GM12873 (cell line): ENCODE data around the gene UBE2J2.

Experiments used
- TF ChIP-seq, protein P1 (sequence below): IDR thresholded peaks from 2 replicates; pipeline ENCODE4 v1.5.1; 2012; ENCODE audit warnings: low read depth, mild to moderate bottlenecking, moderate library complexity, low read length, control low read depth; ENCODE audit not compliant: insufficient read depth; ENCODE audit errors: missing control alignments

Gene UBE2J2

DNA sequence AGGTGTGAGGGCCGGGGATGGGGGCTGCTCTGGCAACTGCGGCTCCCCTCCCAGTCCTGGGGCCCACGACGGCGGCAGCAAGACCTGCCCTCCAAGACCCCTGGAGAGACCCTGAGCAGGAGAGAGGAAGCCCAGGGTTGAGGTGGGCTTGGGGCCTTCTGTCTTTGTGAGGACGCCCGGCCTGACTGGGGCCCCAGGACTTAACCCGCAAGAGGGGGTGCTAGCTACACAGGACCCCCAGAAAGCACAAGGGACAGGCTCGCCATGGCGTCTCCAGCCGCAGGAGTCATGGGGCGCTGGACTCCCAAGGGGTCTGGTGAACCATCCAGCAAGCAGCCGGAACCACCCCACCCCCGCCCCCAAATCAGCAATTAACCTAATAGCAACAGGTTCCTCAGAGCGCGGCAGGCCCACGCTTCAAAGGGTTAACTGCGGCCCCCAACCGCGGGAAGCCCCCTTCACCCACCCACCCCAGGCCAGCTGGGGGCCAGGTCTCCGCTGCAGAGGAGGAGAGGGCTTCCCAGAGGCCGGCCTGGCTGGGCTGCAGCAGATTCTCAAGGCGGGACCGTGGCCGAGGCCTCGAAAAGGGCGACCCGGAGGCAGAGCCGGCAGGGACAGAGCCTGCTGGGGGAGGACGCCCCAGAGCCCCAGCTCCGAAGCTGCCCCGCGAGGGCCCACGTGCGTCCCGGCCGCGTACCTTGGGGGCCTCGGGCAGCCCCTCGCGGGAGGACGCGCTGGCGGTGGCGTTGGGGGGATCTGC is 27.7 kb downstream of the UBE2J2 start:
- TF ChIP-seq, protein P1, sequence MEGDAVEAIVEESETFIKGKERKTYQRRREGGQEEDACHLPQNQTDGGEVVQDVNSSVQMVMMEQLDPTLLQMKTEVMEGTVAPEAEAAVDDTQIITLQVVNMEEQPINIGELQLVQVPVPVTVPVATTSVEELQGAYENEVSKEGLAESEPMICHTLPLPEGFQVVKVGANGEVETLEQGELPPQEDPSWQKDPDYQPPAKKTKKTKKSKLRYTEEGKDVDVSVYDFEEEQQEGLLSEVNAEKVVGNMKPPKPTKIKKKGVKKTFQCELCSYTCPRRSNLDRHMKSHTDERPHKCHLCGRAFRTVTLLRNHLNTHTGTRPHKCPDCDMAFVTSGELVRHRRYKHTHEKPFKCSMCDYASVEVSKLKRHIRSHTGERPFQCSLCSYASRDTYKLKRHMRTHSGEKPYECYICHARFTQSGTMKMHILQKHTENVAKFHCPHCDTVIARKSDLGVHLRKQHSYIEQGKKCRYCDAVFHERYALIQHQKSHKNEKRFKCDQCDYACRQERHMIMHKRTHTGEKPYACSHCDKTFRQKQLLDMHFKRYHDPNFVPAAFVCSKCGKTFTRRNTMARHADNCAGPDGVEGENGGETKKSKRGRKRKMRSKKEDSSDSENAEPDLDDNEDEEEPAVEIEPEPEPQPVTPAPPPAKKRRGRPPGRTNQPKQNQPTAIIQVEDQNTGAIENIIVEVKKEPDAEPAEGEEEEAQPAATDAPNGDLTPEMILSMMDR = no peak

DNA sequence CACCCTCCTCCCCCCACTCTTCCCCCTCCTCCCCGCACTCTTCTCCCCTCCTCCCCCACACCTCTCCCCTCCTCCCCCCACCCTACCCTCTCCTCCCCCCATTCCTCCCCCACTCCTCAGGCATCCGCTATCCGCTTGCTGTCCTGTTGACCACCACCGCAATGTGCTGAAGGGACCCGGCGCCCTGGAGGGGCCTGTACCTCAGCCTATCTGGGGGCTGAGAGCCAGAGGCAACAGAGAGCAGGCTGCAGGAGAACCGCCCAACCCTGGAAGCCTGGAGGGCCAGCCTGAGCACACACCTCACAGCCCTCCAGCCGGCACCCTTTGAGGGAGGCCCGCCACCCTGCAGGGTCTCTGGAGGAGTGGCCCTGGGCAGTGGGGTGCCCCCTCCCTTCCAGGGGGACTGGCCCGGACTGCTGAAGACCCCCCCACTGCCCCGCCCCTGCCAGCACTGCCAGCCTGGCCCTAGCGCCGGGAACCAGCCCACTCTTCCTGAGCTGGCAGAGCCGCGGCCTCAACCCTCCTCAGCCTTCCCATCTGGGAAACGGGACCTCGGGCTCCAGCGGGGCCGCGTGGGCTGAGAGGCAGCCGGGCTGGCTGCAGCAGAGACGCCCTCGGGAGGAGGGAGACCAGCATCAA is 28.4 kb downstream of the UBE2J2 start:
- TF ChIP-seq, protein P1 = no peak

DNA sequence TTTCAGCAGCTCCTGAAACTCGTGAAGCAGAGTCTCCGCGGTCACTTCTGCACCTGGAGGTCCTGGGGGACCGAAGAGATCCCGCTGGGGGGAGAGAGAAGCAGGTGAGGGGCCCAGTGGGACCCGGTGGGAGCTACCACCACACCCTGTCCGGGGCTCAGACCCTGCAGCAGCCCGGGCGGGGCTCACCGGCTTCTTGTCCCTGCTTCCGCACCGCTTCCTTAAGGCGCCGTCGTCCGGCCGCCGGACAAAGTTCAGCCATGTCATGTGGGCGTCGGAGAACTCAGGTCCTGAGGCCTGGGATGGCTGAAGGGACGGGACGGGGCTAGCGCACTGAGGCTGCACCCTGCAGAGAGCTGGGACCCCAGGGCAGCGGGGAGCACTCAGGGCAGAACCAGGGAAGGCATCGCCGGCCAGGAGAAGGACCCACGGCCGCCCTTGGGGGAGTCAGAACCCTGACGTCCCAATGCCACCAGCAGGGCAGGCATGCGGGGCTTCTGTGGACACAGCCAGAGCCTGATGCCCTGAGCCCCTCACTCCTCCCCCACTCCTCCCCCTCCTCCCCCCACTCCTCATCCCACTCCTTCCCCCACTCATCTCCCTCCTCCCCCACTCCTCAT is 29.4 kb downstream of the UBE2J2 start:
- TF ChIP-seq, protein P1 = no peak

DNA sequence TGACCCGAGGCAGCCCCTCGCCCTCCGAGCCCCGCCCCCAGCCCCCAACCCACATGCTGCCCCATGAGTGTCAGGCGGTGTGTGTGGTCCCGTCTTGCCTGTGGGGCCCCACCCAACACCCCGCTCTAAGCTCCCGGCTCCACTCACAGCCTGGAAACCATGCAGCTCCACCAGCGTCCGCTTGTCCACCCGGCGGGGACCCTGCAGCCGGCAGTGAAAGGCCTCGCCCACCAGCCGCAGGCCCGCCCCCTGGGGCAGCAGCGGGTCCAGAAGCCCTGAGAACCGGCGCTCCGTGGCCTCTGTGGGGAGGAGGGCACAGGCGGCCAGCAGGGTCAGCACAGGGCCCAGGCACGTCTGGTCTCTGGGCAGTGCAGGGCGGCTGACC is 29.9 kb downstream of the UBE2J2 start:
- TF ChIP-seq, protein P1 = no peak

DNA sequence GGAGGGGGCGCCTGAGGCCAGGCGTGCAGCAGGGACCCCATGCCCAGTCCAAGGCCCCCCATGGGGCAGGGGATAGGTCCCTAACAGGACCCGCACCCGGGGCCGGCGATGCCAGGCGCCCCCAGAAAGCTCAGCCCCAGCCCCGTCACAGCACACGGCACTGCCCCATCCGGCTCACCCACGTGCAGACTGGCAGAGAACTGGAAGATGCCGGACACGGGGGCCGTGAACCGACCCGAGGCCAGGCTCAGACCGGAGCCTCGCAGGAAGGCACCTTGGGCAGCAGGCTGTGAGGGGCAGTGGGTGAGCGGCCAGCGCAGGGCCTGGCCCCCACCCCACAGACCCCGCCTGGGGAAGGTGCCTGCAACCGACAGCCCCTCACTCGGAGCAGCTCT is 30.4 kb downstream of the UBE2J2 start:
- TF ChIP-seq, protein P1 = no peak

DNA sequence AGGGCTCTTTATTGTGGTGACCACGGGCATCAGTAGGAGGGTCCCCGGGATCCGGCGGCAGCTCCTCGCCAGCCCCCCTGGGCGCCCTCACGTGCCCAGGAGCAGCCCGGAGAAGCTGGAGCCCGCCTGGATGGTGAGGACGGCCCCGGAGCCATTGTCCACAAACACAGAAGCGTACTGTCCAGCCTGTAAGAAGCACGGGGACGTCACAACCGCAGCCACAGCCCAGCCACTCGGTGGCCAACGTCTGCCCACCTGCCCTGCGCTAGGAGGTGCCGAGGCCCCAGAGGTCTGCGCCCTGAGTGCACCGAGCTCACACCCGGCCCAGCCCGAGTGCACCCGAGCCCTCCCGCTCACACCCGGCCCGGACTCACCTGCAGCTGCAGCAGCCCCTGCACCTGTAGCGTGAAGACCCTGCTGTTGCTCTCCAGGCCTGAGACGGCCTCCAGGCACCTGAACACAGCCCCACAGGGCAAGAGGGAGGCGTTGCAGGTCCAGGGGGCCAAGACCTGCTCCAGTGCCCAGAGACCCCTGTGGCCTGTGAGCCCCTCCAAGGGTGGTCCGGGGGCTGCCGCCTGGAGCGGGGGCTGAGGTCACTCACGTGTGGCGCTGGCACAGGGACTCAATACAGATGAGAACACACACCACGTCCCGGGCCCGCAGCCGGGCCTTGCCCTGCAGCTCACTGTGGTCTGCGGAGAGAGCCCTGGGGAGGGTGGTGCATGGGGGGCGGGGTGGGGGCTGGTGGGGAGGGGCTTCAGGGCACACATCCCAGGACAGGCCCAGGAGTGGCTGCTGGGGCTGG is 31.0 kb downstream of the UBE2J2 start:
- TF ChIP-seq, protein P1 = no peak
